B cell (primary cell): ENCODE data around the gene ARGFX. TPM values are rescaled to one million over a fixed set of nuclear protein-coding genes. Genes with fewer than 3 reads are reported as not detected.

ENCODE experiments used
- ATAC-seq: fragments of 200-7000 bp; cut with Tn5 transposase; one replicate; pipeline ENCODE4 v1.10.0; 2021; ENCODE audit warnings: low read depth, mild to moderate bottlenecking, moderate number of reproducible peaks, moderate library complexity
- CTCF ChIA-PET: fragments of 350-600 bp; sonication (Branson Sonifier 250); formaldehyde crosslinking; loops from one replicate; lab custom pipeline; 2021; ENCODE audit warnings: antibody characterized with exemption, inconsistent platforms; lab: Charles Lee
- POLR2A ChIA-PET: fragments of 350-600 bp; sonication (Branson Sonifier 250); formaldehyde crosslinking; loops from one replicate; lab custom pipeline; 2021; ENCODE audit warnings: antibody characterized with exemption; lab: Charles Lee
- DNase-seq: peaks from one replicate; pipeline ENCODE4 v3.0.0; 2013
- H2AFZ ChIP-seq: 2 replicates; pipeline ENCODE4 v1.6.1; 2012; ENCODE audit warnings: mild to moderate bottlenecking, low read depth, low read length; ENCODE audit not compliant: insufficient read depth, poor library complexity, severe bottlenecking
- H3K27ac ChIP-seq, 2 donors: 1 replicate in 1 of 2; 2 replicates in 1 of 2; pipeline ENCODE4 v1.5.1; 2012 to 2013; ENCODE audit warnings: low read length in 2 of 2, mild to moderate bottlenecking in 2 of 2, moderate library complexity in 1 of 2
- H3K27me3 ChIP-seq, 4 experiments: fragments of 200-600 bp in 1 of 4; sonication (generic) in 1 of 4; replicated peaks in 1 of 4; 1 replicate in 2 of 4; 2 replicates in 2 of 4; pipeline versions ENCODE4 v1.6.1 to v1.7.0; 2013 to 2016; ENCODE audit warnings: low read length in 3 of 4, mild to moderate bottlenecking in 2 of 4, mixed read lengths in 1 of 4, moderate library complexity in 1 of 4; ENCODE audit not compliant: insufficient read depth in 4 of 4, control insufficient read depth in 3 of 4; ENCODE audit errors: control extremely low read depth in 1 of 4
- H3K36me3 ChIP-seq, 2 experiments: replicated peaks in 1 of 2; 1 replicate in 1 of 2; 2 replicates in 1 of 2; pipeline versions ENCODE4 v1.6.1 to v1.7.1; 2013; ENCODE audit warnings: low read length in 1 of 2; ENCODE audit not compliant: insufficient read depth in 2 of 2, control insufficient read depth in 1 of 2; ENCODE audit errors: control extremely low read depth in 1 of 2, extremely low read depth in 1 of 2
- H3K4me1 ChIP-seq, 2 donors: fragments of 200-600 bp in 1 of 2; sonication (generic) in 1 of 2; 1 replicate in 1 of 2; 2 replicates in 1 of 2; pipeline versions ENCODE4 v1.5.1 to v1.6.1; 2013 to 2017; ENCODE audit warnings: low read length in 2 of 2; ENCODE audit not compliant: control insufficient read depth in 2 of 2, insufficient read depth in 2 of 2
- H3K4me2 ChIP-seq: replicated peaks from 2 replicates; pipeline ENCODE3; 2012; ENCODE audit warnings: mild to moderate bottlenecking, low read depth, low read length; ENCODE audit not compliant: poor library complexity, severe bottlenecking
- H3K4me3 ChIP-seq, 5 experiments: fragments of 200-600 bp in 1 of 5; sonication (generic) in 1 of 5; 1 replicate in 3 of 5; 2 replicates in 2 of 5; pipeline versions ENCODE4 v1.5.1 to v1.7.0; 2011 to 2016; ENCODE audit warnings: low read length in 4 of 5, mild to moderate bottlenecking in 4 of 5, low read depth in 2 of 5, control low read depth in 1 of 5, moderate library complexity in 1 of 5; ENCODE audit not compliant: insufficient read depth in 1 of 5; ENCODE audit errors: control extremely low read depth in 1 of 5, extremely low read depth in 1 of 5
- H3K79me2 ChIP-seq: fragments of 200-600 bp; sonication (generic); one replicate; pipeline ENCODE4 v1.6.0; 2016; ENCODE audit warnings: low read length; ENCODE audit not compliant: control insufficient read depth, insufficient read depth
- H3K9ac ChIP-seq: fragments of 200-600 bp; sonication (generic); 2 replicates; pipeline ENCODE4 v1.6.1; 2017; ENCODE audit warnings: mild to moderate bottlenecking, low read length, moderate library complexity
- H3K9me3 ChIP-seq, 3 donors: one replicate each; pipeline versions ENCODE4 v1.6.1 to v1.7.1; 2013; ENCODE audit warnings: low read length in 2 of 3; ENCODE audit not compliant: control insufficient read depth in 2 of 3, insufficient read depth in 1 of 3; ENCODE audit errors: control extremely low read depth in 1 of 3
- H4K20me1 ChIP-seq: 2 replicates; pipeline ENCODE4 v1.6.0; 2012; ENCODE audit warnings: mild to moderate bottlenecking, low read length; ENCODE audit not compliant: insufficient read depth, control insufficient read depth, poor library complexity, severe bottlenecking
- H3K27ac Mint-ChIP-seq: one replicate; pipeline ENCODE4 v1.8.0; 2021; ENCODE audit warnings: mixed read lengths
- H3K27me3 Mint-ChIP-seq: one replicate; pipeline ENCODE4 v1.8.0; 2021; ENCODE audit warnings: mixed read lengths
- H3K4me1 Mint-ChIP-seq: one replicate; pipeline ENCODE4 v1.8.0; 2021; ENCODE audit warnings: mixed read lengths
- H3K4me3 Mint-ChIP-seq: one replicate; pipeline ENCODE4 v1.8.0; 2021; ENCODE audit warnings: mixed read lengths
- H3K9me3 Mint-ChIP-seq: one replicate; pipeline ENCODE4 v1.8.0; 2022; ENCODE audit warnings: mixed read lengths; ENCODE audit not compliant: insufficient read depth
- CTCF ChIP-seq: fragments of 200-600 bp; IDR thresholded peaks from one replicate; pipeline ENCODE4 v1.8.0; 2022; ENCODE audit warnings: antibody characterized with exemption, mild to moderate bottlenecking
- EZH2 ChIP-seq: IDR thresholded peaks from 2 replicates; pipeline ENCODE4 v1.6.1; 2012; ENCODE audit warnings: borderline replicate concordance, low read depth, mild to moderate bottlenecking, moderate library complexity, low read length; ENCODE audit not compliant: insufficient read depth, poor library complexity, severe bottlenecking
- WGBS: methylation state at CpG from one replicate; pipeline ENCODE4 v1.1.5; 2013; ENCODE audit warnings: missing lambda C conversion rate; ENCODE audit not compliant: insufficient coverage; 5-methylcytosine and 5-hydroxymethylcytosine counted together
- intact Hi-C: fragments of 100-400 bp; cut with micrococcal nuclease; formaldehyde crosslinking; loops from one replicate; pipeline ENCODE4 v1.10.0; 2022
- polyA plus RNA-seq: library from polyadenylated mRNA; depleted of rRNA; stranded (reverse); fragments of >200 nt; gene quantifications from 2 replicates; pipeline ENCODE4 v1.2.3, GENCODE V29; 2012
- total RNA-seq, 2 donors: library from RNA; stranded (reverse); fragments of 120-200 nt in 1 of 2; gene quantifications; 1 replicate in 1 of 2; 2 replicates in 1 of 2; pipeline versions ENCODE4 v1.2.3 to v1.2.4, GENCODE V29; 2013 to 2022

Gene ARGFX
- total and polyA plus RNA-seq, 2 donors (not counting 1 experiment from before 2014, with no cell fraction given): not detected

GRCh38 chr3:121601212-121601812, 33.6 kb downstream of the ARGFX start:
- Histone ChIP-seq H3K27ac (no peak overlapping the region), H3K9me3 (no peaks in the 10 kb centered on the region), H3K4me1 (no peaks in the 10 kb centered on the region), H3K4me2 (no peak overlapping the region), H3K27me3 (peaks cover 0 to 4% (median 0%) of the 10 kb centered on the region in 4 experiments), H3K36me3 (no peaks in the 10 kb centered on the region), H3K4me3 (no peak overlapping the region), H4K20me1 (no peaks in the 10 kb centered on the region), H3K9ac (no peak overlapping the region), H3K79me2 (no peaks in the 10 kb centered on the region), H2AFZ (no peak overlapping the region)
- ATAC-seq: no peak
- no peak overlapping the region for H3K4me3 Mint-ChIP-seq
- DNase-seq: no peak
- ChIA-PET CTCF (interaction anchor here (0.7 to 1.3 kb wide), 2 partner anchors 11 to 1753 kb away, joined by 3 to 6 read pairs; no protein-coding TSS in a partner anchor), POLR2A (no interaction called here)
- no peaks in the 10 kb centered on the region for H3K9me3 Mint-ChIP-seq
- no peaks in the 10 kb centered on the region for H3K27me3 Mint-ChIP-seq
- H3K4me1 Mint-ChIP-seq: no peaks in the 10 kb centered on the region
- H3K27ac Mint-ChIP-seq: no peak overlapping the region
- no CpG with 5 or more reads among the region's 4 CpGs for WGBS
- intact Hi-C loops: no loop called here
- no peak for TF ChIP-seq CTCF
- TF ChIP-seq EZH2: no peak

- Histone ChIP-seq H2AFZ (no peak overlapping the region), H3K4me1 (no peaks in the 10 kb centered on the region), H3K4me2 (no peak overlapping the region), H3K27me3 (peaks cover 0 to 4% (median 0%) of the 10 kb centered on the region in 4 experiments), H3K4me3 (no peak overlapping the region), H3K79me2 (no peaks in the 10 kb centered on the region), H3K36me3 (no peaks in the 10 kb centered on the region), H4K20me1 (no peaks in the 10 kb centered on the region), H3K9me3 (no peaks in the 10 kb centered on the region), H3K27ac (no peak overlapping the region), H3K9ac (no peak overlapping the region)
- no peak overlapping the region for H3K27ac Mint-ChIP-seq
- TF ChIP-seq CTCF (no peak), EZH2 (no peak)
- intact Hi-C loops: no loop called here
- H3K4me1 Mint-ChIP-seq: no peaks in the 10 kb centered on the region
- no peaks in the 10 kb centered on the region for H3K27me3 Mint-ChIP-seq
- ChIA-PET POLR2A (no interaction called here), CTCF (interaction anchor here (1.0 kb wide), 1 partner anchor 58 kb away, joined by 3 read pairs; no protein-coding TSS in a partner anchor)
- 92% methylated on average over 2 of the region's 2 CpGs for WGBS
- ATAC-seq (no peak), DNase-seq (no peak)
- H3K9me3 Mint-ChIP-seq: no peaks in the 10 kb centered on the region
- H3K4me3 Mint-ChIP-seq: no peak overlapping the region
Observed at GRCh38 chr3:121604759-121605158, 37.0 kb downstream of the ARGFX start.
